Stomach (tissue), 9 donors: ENCODE results near the gene SMC1A. TPM values are rescaled to one million over a fixed set of nuclear protein-coding genes. Genes with fewer than 3 reads are reported as not detected.

Experiments used
- DNase-seq, 2 donors: peaks; one replicate each; pipeline versions ENCODE4 v3.0.0 to v3.0.0-alpha.2; 2013 to 2019
- H3K27ac ChIP-seq, 5 donors: fragments of 200-600 bp in 4 of 5; sonication (generic) in 4 of 5; one replicate each; pipeline ENCODE4 v1.5.1; 2013 to 2019; ENCODE audit warnings: mild to moderate bottlenecking in 1 of 5, moderate library complexity in 1 of 5
- H3K27me3 ChIP-seq, 3 donors: fragments of 200-600 bp; sonication (generic); one replicate each; pipeline ENCODE4 v1.5.1; 2017 to 2019; ENCODE audit warnings: mixed run types in 1 of 3
- H3K36me3 ChIP-seq, 4 donors: fragments of 200-600 bp; sonication (generic); 1 replicate in 3 of 4; 2 replicates in 1 of 4; pipeline ENCODE4 v1.5.1; 2016 to 2019
- H3K4me1 ChIP-seq, 4 donors: fragments of 200-600 bp; sonication (generic); one replicate each; pipeline ENCODE4 v1.5.1; 2016 to 2019
- H3K4me3 ChIP-seq, 4 donors: fragments of 200-600 bp; sonication (generic) in 3 of 4; one replicate each; pipeline ENCODE4 v1.5.1; 2016 to 2019; ENCODE audit warnings: mild to moderate bottlenecking in 1 of 4
- H3K9me3 ChIP-seq, 4 donors: fragments of 200-600 bp; sonication (generic); one replicate each; pipeline ENCODE4 v1.5.1; 2016 to 2019
- CTCF ChIP-seq, 7 experiments: fragments of 450-650 bp in 4 of 7; fragments of 200-600 bp in 3 of 7; sonication (generic) in 3 of 7; IDR thresholded peaks; one replicate each; pipeline ENCODE4 v1.5.1; 2016 to 2019; ENCODE audit warnings: antibody characterized with exemption in 7 of 7, control low read depth in 2 of 7, mild to moderate bottlenecking in 1 of 7
- EP300 ChIP-seq: sonication (generic); formaldehyde crosslinking; IDR thresholded peaks from one replicate; pipeline ENCODE4 v1.6.1; 2017; ENCODE audit warnings: antibody characterized with exemption
- POLR2A ChIP-seq, 4 donors: fragments of 450-650 bp; IDR thresholded peaks; one replicate each; pipeline ENCODE4 v1.6.1; 2016; ENCODE audit warnings: antibody characterized with exemption in 4 of 4, control low read depth in 2 of 4, mild to moderate bottlenecking in 1 of 4, moderate library complexity in 1 of 4
- POLR2AphosphoS5 ChIP-seq, 3 donors: sonication (generic); formaldehyde crosslinking; IDR thresholded peaks; one replicate each; pipeline ENCODE4 v1.6.1; 2016; ENCODE audit warnings: antibody characterized with exemption in 3 of 3
- WGBS, 5 donors: extraction: QIAGEN DNeasy Blood & Tissue Kit in 3 of 5; methylation state at CpG; one replicate each; pipeline versions ENCODE4 v1.1.5 to v1.1.7; 2013 to 2018; 5-methylcytosine and 5-hydroxymethylcytosine counted together
- intact Hi-C: fragments of 100-400 bp; cut with DNase I; formaldehyde crosslinking; loops from one replicate; pipeline ENCODE4 v1.15.1; 2023; ENCODE audit warnings: low total_unique reads
- polyA plus RNA-seq, 3 donors: library from polyadenylated mRNA; stranded (reverse); fragments of 200-250 nt; gene quantifications; one replicate each; pipeline ENCODE4 v1.2.3, GENCODE V29; 2013
- total RNA-seq, 5 donors: library from RNA; depleted of rRNA; stranded (reverse); fragments of >200 nt; gene quantifications; one replicate each; pipeline versions ENCODE4 v1.1.0 to v1.2.3, GENCODE V29; 2014 to 2016
- donor health status: healthy with polysubstance abuse.
- donor health status: Bipolar disorder and iron deficiency.
- donor health status: healthy.

Gene SMC1A
- total and polyA plus RNA-seq, 8 donors: 4.3 to 31.2 (median 21.7) TPM

GRCh38 chrX:53395605-53396298 is 26.7 kb downstream of the SMC1A start:
- Histone ChIP-seq H3K27ac (no peak overlapping the region), H3K4me3 (no peak overlapping the region), H3K4me1 (no peaks in the 10 kb centered on the region), H3K36me3 (peaks cover 0 to 100% (median 93%) of the 10 kb centered on the region in 4 donors), H3K27me3 (no peaks in the 10 kb centered on the region), H3K9me3 (no peaks in the 10 kb centered on the region)
- no peak for TF ChIP-seq CTCF (IDR thresholded peaks at IDR 0.05)
- no peak for TF ChIP-seq POLR2A (IDR thresholded peaks at IDR 0.05)
- TF ChIP-seq POLR2AphosphoS5 (IDR thresholded peaks at IDR 0.05): no peak
- no peak for TF ChIP-seq EP300
- WGBS, 5 donors: 94 to 100% (median 97%) methylated on average over 2 of the region's 2 CpGs
- intact Hi-C loops: no loop called here
- DNase-seq: no peak

GRCh38 chrX:53383376-53384076 is 38.9 kb downstream of the SMC1A start:
- H3K9me3 ChIP-seq: no peaks in the 10 kb centered on the region
- intact Hi-C loops: no loop called here
- no peak overlapping the region for H3K4me3 ChIP-seq
- no peak for TF ChIP-seq POLR2A (IDR thresholded peaks at IDR 0.05)
- no peak for TF ChIP-seq EP300
- TF ChIP-seq CTCF (IDR thresholded peaks at IDR 0.05): no peak
- TF ChIP-seq POLR2AphosphoS5 (IDR thresholded peaks at IDR 0.05): no peak
- no peak overlapping the region for H3K27ac ChIP-seq
- H3K4me1 ChIP-seq: no peaks in the 10 kb centered on the region
- 69 to 89% (median 81%) methylated on average over 4 of the region's 4 CpGs for WGBS, 5 donors
- no peaks in the 10 kb centered on the region for H3K27me3 ChIP-seq
- peaks cover 23 to 98% (median 82%) of the 10 kb centered on the region in 4 donors for H3K36me3 ChIP-seq
- DNase-seq: peak in 1 of 2 donors; percentile 12

- no peak for DNase-seq
- no peak overlapping the region for H3K27ac ChIP-seq
- no peaks in the 10 kb centered on the region for H3K27me3 ChIP-seq
- WGBS, 5 donors: 69 to 94% (median 86%) methylated on average over 2 to 4 of the region's 4 CpGs
- H3K9me3 ChIP-seq: no peaks in the 10 kb centered on the region
- TF ChIP-seq POLR2AphosphoS5 (IDR thresholded peaks at IDR 0.05) (no peak), POLR2A (IDR thresholded peaks at IDR 0.05) (no peak), CTCF (IDR thresholded peaks at IDR 0.05) (no peak), EP300 (no peak)
- peaks cover 23 to 92% (median 67%) of the 10 kb centered on the region in 4 donors for H3K36me3 ChIP-seq
- H3K4me3 ChIP-seq: no peak overlapping the region
- intact Hi-C loops: no loop called here
- H3K4me1 ChIP-seq: no peaks in the 10 kb centered on the region
Observed at GRCh38 chrX:53379747-53380146, 42.7 kb downstream of the SMC1A start.

GRCh38 chrX:53379008-53379710 is 43.3 kb downstream of the SMC1A start:
- Histone ChIP-seq H3K27me3 (no peaks in the 10 kb centered on the region), H3K36me3 (peaks cover 23 to 90% (median 62%) of the 10 kb centered on the region in 4 donors), H3K9me3 (no peaks in the 10 kb centered on the region), H3K4me1 (no peaks in the 10 kb centered on the region), H3K4me3 (no peak overlapping the region), H3K27ac (no peak overlapping the region)
- intact Hi-C loops: no loop called here
- WGBS, 5 donors: 93 to 97% (median 95%) methylated on average over 3 of the region's 3 CpGs
- DNase-seq: no peak
- TF ChIP-seq EP300 (no peak), POLR2A (IDR thresholded peaks at IDR 0.05) (no peak), CTCF (IDR thresholded peaks at IDR 0.05) (no peak), POLR2AphosphoS5 (IDR thresholded peaks at IDR 0.05) (no peak)
